NCI-H82 (cell line): ENCODE results near the gene FBRS.
A peak's percentile ranks its signal among the peaks of the same experiment; 100 is the strongest.
"Not testable (repeated sequence)": the region's sequence is repeated elsewhere in the genome, so short reads cannot be mapped to it uniquely, and the experiment has no call there.

Source experiments
- DNase-seq: peaks from one replicate; lab custom pipeline; 2025; lab: John Stamatoyannopoulos, UW

FBRS gene

DNA sequence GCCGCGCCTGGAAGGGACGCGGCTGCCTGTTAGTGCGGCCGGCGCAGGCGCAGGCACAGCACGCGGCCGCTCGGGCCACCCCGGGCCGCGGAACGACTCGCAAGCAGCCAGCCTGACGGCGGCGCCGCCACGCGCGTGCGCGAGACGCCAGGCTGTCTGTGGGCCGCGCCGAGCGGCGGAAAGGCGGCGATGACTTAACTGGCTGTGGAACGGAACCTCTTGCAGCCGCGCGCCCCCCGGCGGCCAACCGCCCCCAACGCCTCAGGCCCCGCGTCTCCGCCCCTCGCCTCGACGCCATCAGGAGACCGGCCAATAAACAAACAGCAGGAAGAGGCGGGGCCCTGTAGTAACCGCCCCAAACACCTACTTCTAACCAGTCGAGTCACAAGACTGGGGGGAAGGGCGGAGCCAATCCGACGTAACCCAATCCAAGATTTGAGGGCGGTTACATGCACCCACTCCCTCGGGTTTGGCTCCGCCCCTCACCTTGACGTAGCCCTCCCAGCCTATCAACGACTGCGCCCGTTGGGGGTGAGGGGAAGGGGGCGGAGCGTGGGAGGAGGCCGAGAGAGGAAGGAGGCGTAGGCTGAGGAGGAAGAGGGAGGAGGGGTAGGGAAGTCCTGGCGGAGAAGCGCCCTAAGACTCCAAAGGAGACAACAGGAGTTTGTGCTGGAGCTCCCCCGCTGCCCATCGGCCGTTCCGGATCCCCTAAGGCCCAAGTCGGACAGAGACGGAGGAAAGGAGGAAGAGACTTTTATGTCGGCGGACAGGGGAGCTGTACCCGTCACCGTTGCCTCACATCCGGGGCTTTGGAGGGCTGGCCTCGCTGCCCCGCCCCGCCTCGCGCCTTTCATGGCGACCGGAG, at the start of gene FBRS:
TSS of gene FBRS (plus strand) at position 566 of the 865 bp plus-strand sequence. CDS start 1,088 bp downstream, outside the sequence.
- peak; percentile 100 for DNase-seq

DNA sequence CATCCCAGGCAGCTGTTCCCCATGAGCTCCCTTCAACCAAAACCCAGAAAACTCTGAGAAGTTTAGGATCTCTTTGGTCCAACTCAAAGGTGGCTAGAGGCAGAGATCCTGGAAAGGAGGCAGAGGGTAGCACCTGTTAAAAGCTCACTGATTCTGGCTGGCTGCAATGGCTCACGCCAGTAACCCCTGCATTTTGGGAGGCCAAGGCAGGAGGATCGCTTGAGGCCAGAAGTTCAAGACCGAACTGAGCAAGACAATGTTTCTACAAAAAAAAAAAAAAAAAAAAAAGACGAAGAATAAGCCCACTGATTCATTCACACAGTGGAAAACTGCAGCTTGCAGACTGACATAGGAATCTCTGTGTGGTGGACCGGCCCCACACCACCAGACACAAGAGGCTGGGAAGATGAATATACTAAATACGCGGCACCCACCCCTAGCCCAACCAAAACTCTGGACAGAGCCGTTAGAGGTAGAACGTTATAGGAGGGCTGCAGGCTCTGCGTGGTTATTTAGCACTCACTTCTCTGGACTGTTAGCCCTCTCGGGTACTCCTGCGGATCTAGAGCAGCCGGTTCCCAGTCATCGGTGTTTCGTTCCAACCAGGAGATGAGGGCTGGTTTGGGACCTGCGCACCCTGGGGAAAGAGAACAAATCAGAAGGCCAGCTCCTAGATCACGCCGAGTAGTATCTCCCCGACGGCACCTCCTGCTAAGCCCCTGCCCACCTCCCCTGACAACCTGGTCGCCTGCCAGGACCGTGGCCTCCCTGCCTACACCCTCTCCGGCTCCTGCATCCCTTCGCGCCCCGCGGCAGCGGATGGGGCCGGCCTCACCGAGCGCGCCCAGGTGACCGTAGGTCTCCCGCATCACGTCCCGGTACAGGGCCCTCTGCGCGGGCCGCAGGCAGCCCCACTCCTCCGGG, 49.0 kb upstream of the FBRS start:
- DNase-seq, result peak; percentile 63

DNA sequence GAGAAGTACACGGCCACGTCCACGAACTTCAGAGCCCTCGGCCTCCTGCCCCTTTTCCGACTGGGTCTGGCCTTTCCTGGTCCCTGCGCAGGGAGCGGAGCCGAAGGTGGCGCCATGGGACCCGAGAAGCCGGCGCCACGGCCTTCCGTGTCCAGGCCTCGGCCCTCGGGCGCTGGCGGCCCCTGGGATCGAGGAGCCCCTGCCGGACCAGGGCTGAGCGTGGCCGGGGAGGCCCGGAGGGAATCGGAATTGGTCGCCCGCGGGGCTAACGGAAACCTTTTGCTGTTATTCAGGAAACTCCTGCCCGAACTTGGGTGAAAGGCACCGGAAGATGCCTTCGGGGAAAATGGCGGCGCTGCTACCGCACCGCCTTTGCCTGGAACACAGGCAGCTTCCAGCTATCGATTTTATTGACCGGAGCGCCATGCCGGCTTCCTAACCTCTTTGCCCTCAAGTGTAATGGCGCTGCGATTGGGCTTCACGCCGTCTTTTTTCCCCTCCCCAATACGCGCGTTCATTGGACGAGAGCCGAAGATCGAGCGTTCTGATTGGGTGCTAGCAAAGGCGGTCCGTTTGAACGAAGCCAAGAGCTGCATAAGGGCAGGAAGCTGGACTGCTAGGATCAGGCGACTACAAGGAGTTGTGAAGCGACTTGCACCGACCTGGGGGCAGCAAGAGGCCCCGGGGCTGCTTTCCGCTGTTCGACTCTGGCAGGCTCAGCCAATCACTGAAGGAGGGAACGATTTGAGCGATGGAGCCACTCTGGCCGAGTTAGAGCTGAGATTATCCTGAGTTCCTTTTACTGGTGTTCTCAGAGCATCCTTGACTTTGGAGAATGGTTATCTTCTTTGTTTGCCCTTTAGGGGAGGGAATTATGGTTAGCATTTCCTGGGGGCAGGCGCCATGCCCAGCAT, 48.0 kb upstream of the FBRS start, which contains the start of gene ZNF689:
TSS of gene ZNF689 (minus strand) at position 464 of the 914 bp plus-strand sequence. CDS start at position 116, 348 bp downstream.
- peak; percentile 98 for DNase-seq

DNA sequence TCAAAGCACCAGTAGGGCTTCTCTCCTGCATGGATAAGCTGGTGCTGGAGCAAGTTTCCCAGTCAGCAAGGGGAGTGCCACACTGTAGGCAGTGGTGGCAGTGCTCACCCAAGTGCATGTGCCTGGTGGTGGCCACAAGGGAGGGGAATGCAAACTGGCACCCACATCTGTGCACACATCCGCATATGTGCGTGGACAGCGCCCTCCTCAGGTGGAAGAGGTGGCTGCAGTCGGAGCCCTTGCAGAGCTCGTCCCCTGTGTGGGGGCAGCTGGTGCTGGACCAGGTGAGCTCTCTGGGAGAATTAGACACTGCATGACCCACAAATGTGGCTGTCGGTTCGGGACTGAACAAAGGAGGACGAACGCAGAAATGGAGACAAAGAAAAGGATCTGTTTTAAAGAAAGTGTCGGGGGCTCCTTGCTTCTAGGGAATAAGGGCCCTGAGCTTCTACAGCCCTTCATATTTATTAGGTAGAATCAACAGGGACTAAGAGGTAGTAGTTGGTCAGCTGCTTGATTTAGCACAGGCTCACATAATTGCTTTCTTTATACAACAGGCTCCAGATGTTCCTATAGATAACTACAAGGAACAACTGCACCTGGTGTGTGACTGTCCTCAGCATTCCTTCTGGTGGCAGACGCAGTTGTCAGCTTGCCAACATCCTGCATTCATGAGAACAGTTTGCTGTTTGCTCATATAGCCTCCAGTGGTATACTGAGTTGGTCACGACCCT, 42.7 kb upstream of the FBRS start:
- peak; percentile 56 for DNase-seq

DNA sequence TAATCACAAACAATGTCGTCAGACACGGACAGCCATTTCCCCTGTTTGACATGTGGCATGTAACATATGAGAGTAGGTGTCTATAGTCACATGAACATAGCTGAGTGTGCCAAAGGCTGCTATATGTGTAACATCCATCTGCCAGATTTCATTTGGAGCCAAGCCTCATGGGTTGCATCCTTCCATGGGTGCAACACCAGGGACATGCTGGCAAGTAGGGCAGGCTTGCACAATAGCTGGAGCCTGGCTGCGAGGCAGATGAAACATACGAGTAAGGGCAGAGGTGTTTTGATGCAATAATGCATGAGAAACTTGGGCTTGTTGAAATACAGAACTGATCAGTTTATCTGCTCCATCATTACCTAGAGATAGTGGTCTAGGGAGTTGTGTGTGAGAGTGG, 39.0 kb upstream of the FBRS start:
- DNase-seq, result no peak

DNA sequence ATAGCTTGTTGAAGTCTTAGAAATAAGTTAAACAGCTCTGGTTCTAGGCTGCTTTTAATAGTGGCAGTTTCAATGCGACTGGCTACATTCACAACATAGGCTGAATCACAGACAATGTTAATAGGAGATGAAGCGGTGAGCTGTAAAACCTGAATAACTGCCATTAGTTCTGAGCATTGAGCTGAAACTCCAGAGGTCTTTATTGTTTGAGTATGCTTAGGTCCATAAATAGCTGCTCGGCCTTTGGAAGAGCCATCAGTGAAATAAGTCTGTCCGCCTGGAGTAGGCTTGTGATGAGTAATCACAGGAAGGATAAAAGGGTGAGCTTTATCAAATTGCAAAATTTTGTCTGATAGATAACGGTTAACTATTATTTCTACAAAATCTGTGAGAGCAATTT, 38.6 kb upstream of the FBRS start:
- no peak for DNase-seq

DNA sequence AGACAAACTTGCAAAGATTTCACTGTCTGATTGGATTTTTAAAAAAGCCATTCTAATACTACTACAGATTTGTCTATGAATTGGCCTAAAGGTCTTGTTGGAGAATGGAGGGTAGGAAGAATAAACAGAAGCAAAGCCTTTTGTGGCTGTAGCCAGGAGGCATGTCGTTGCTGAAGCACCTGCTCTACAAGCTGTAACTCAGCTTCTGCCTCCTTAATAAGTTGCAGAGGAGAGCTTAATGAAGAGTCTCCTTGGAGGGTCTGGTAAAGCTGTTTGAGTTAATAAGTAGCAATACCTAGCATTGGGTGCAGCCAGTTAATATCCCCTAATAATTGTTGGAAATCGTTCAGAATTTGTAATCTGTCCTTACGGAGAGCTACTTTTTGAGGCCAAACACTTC, 38.1 kb upstream of the FBRS start:
- DNase-seq, result no peak

DNA sequence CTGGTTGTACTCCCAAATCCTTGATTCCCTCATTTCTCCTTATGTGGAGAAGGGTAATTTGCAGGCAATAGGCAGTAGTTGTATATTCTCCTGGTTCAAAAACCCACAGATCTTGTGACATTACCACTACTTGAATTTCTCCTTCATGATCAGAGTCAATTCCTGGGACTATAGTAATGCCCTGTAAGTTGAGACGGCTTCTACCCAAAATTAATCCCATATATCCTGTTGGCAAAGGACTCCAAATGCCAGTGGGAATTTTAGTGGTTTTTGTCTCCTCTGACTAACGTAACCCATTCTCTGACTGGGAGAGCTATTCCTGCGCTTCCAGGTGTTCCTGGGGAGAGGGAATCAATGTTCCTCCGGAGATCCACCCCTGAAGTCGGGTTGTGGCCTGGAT, 36.5 kb upstream of the FBRS start:
- no peak for DNase-seq

DNA sequence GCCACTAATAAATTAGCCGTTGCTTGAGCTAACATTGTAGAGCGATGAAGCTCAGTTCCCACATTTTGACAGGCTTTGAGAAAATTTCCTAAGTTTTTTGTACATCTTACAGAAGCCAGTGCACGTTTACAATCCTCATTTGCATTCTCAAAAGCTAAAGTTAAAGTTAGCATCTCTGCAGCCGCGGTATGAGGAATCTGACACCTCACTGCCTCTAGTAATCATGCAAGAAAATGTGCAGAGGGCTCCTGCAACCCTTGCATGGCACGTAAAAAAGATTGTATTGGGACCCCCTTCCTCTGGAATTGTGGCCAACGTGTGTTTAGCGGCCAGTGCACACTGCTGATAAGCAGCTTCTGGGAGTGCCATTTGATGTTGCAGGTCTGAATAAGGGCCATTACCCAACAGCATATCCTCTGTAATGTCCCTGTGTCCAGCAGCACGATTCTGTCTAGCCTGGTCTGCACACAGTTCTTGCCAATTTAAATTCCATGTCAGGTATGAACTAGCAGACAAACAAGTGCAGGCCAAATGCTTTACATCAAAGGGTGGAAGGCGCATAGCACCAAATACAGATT, 35.7 kb upstream of the FBRS start:
- DNase-seq, result no peak

DNA sequence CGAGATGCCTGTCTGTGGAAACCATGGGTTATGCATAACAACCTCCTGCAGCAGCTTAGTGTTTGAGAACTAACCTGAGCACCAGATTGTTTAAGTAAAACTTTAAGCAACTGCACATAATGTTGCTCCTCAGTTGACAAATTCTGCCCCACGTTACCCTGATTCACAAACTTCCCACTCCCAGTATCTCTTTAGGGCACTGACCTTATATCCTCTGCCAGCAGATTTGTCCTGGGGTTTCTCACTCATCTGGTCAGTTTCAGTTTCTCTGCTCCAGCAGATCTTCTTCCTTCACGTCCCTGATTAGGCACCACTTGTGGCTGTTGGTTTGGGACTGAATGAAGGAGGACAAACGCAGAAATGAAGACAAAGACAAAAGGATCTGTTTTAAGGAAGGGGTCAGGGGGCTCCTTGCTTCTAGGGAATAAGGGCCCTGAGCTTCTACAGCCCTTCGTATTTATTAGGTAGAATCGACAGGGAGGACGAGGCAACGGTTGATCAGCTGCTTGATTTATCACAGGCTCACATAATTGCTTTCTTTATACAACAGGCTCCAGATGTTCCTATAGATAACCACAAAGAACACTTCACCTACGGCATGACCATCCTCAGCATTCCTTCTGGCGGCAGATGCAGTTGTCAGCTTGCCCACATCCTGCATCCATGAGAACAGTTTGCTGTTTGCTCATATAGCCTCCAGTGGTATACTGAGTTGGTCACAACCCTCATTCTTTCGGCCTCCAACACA, 34.5 kb upstream of the FBRS start:
- no peak for DNase-seq

DNA sequence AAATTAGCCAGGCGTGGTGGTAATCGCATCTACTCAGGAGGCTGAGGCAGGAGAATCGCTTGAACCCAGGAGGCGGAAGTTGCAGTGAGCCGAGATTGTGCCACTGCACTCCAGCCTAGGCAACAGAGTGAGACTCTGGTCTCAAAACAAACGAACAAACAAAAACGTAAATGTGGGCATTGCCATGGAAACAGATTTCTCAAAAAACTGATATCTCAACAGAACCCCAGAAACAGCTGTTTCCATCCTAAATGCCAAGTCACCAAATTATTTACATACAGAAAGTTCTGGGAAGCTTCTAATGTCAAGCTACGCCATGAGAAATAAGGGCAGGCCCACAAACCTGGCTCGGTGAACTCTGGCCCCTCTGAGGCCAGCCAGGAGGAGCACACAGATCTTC, 32.0 kb upstream of the FBRS start:
- no peak for DNase-seq

DNA sequence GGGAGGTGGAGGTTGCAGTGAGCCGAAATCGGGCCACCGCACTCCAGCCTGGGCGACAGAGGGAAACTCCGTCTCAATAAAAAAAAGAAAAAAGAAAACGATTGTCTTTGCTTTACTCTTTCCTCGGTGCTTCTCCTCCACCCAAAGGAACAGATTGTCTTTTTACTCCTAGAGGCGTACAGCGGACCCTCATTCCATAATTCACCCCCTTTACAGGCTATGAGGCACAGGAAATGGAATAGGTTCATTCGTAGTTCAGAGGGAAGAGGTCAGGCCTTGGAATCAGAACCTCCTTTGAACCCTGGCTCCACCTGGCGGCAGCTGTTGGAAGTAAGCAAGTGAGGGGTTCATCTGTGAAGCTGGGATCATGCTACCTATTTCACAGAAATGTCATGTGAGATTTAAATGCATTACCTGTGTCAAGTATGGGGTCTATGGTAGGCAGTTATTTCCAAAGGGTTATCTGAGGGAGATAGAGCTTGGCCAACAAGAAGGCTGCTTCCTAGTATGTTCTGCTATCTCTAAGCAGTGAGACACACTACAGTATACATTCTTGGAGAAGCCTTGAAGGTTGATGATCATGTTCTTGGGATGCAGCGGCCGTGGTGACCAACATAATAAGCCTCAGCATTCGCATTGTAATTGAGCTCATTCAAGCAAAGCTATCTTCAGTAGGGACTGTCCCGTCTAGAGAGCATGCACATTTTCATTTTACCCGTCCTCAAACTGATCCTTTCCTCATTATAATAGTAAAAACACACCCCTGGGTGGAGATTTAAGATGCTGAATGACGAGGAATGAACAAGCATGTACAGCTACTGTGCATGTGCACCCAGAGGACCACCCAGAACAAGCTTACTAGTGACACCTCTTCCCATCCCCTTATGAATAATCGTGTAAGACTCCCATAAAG, 29.3 kb upstream of the FBRS start:
- peak; percentile 86 for DNase-seq

DNA sequence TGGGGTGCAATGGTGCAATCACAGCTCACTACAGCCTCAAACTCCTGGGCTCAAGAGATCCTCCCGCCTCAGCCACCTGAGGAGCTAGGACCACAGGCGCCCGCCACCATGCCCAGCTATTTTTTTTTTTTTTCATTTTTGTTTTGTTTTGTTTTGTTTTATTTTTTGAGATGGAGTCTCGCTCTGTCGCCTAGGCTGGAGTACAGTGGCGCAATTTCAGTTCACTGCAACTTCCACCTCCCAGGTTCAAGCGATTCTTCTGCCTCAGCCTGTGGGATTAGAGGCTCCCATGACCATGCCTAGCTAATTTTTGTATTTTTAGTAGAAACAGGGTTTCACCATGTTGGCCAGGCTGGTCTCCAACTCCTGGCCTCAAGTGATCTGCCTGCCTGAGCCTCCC, 25.8 kb upstream of the FBRS start:
- not testable (repeated sequence) for DNase-seq

DNA sequence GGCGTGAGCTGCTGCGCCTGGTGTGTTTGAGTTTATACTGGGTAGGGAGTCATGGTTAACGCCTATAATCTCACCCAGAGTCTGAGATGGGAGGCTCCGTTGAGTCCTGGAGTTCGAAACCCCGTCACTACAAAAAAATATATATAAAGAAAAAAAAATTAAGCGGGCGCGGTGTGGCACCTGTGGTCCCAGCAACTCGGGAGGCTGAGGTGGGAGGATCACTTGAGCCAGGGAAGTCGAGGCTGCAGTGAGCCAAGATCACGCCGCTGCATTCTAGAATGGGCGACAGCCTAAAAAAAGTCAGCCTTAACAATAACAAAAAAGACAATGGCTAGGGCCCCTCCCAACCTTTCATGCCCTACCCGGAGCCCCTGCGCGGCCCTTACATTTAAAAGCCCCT, 24.7 kb upstream of the FBRS start:
- DNase-seq, result no peak

DNA sequence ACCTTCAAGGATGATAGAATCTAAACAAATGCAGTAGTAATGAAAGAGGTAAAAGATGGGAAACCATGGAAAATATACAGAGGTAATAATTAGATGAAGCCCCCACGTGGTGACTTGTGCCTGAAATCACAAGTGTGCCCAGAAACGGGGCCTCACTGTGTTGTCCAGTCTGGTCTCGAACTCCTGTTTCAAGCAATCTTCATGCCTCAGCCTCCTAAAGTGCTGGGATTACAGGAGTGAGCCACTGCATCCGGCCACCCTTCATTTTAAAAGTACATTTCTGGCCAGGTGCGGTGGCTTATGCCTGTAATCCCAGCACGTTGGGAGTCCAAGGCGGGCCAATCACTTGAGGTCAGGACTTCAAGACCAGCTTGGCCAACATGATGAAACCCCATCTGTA, 21.6 kb upstream of the FBRS start:
- DNase-seq, result no peak

DNA sequence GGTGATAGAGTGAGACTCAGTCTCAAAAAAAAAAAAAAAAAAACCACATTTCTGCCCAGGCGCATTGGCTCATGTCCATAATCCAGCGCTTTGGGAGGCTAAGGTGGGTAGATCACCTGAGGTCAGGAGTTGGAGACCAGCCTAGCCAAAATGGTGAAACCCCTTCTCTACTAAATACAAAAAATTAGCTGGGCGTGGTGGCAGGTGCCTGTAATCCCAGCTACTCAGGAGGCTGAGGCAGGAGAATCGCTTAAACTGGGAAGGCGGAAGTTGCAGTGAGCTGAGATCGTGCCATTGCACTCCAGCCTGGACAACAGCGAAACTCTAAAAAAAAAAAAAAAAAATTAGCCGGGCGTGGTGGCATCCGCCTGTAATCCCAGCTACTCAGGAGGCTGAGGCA, 21.1 kb upstream of the FBRS start:
- not testable (repeated sequence) for DNase-seq

DNA sequence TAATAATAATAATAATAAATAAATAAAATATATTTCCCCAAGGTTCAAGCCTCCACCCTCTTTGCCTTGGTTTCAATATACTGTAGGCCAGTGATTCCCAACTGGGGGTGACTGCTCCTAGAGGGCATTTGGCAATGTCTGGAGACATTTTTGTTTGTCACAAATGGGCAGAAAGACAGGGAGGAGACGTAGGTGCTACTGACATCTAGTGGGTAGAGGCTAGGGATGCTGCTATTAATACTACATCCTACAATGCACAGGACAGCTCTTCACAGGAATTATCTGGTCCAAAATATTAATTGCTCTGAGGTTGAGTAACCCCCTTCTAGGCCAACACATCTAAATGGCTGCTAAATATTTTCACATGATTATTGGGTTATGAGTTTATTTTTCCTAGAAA, 20.3 kb upstream of the FBRS start:
- peak; percentile 72 for DNase-seq

DNA sequence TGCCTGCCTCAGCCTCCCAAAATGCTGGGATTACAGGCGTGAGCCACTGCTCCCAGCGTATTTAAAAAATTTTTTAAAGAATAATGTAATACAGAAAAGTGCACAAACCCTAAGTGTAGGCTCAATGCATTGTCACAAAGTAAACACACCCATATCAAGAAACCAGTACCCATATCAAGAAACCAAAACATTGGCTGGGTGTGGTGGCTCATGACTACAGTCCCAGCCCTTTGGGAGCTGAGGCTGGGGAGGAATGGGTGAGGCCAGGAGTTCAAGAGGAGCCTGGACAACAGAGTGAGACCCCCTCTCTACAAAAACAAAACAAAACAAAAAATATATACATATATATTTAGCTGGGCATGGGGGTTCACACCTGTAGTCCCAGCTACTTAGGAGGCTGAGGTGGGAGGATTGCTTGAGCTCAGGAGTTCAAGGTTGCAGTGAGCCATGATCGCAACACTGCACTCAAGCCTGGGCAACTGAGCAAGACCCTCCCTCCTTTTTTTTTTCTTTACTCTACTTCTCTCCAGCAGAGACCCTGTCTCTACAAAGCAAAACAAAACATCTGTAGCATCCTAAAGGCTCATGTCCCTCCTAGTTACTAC, 16.8 kb upstream of the FBRS start:
- DNase-seq, result no peak
